GM19193 (cell line): ENCODE data around the gene WDFY3.

Experiments used
- POLR2A ChIP-seq: IDR thresholded peaks from 4 replicates; pipeline ENCODE4 v1.6.1; 2011; ENCODE audit not compliant: insufficient read depth, insufficient read length; ENCODE audit errors: extremely low read depth

WDFY3 gene

DNA sequence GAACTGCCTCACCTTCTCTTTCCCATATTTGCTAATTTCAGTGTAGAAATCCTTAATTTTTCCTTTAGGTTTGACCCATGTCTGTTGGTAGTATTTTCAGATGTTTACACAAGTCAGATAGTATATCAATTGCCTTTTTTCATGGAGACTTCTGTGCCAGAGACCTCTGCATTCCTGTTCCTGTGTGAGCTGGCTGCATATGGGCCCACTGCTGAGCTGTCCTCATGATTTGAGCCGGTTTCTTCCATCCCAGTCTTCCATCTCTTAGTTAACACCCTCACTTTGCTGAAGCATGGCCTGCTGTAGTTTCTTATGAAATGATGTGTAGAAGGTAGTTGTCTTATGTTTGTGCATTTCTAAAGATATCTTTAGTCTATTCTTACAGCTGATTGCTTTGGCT is 343.5 kb downstream of the WDFY3 start:
- TF ChIP-seq POLR2A: no peak
